OCI-LY3 (cell line): ENCODE measurements around the gene TSPAN5.

Source experiments
- CTCF ChIP-seq: fragments of 200-600, 300-600 bp; sonication (generic); IDR thresholded peaks from 2 replicates; pipeline ENCODE4 v1.5.1; 2014; ENCODE audit warnings: antibody characterized with exemption, low read length, low read depth
- EZH2phosphoT487 ChIP-seq: fragments of 200-600 bp; shearing (Covaris generic); IDR thresholded peaks from 2 replicates; pipeline ENCODE4 v1.6.1; 2018; ENCODE audit warnings: antibody characterized with exemption, mixed run types, low read depth

GRCh38 chr4:98652996-98653395 is 5.4 kb downstream of the TSPAN5 start:
- no peak for TF ChIP-seq CTCF
- no peak for TF ChIP-seq EZH2phosphoT487
